Measurements from ENCODE around the gene ZPR1. TPM values are rescaled to one million over a fixed set of nuclear protein-coding genes. Genes with fewer than 3 reads are reported as not detected.

The ZPR1 gene
- polyA plus RNA-seq, 1 donor: 41.3 TPM

Other genes starting within 250 kb of the ZPR1 start
- 21.3 TPM for gene BUD13, start 15.0 kb downstream of the ZPR1 start, polyA plus RNA-seq
- gene APOA5, start 3.9 kb upstream of the ZPR1 start, polyA plus RNA-seq: 0.09 TPM
- 4,166 TPM for gene APOA4, start 35.3 kb upstream of the ZPR1 start, polyA plus RNA-seq
- 1,751 TPM for gene APOC3, start 41.9 kb upstream of the ZPR1 start, polyA plus RNA-seq
- 4,188 TPM for gene APOA1, start 49.6 kb upstream of the ZPR1 start, polyA plus RNA-seq